Activated T-cell treated with anti-CD3 and anti-CD28 coated beads, Interleukin-2, amount 50 U/mL, for 1 hour (primary cell): Measurements from ENCODE around the gene PITPNC1.
A peak's percentile ranks its signal among the peaks of the same experiment; 100 is the strongest.
"Not testable (repeated sequence)": the region's sequence is repeated elsewhere in the genome, so short reads cannot be mapped to it uniquely, and the experiment has no call there.

Experiments used
- DNase-seq: peaks from one replicate; pipeline ENCODE4 v3.0.0-alpha.2; 2020

Gene PITPNC1

DNA sequence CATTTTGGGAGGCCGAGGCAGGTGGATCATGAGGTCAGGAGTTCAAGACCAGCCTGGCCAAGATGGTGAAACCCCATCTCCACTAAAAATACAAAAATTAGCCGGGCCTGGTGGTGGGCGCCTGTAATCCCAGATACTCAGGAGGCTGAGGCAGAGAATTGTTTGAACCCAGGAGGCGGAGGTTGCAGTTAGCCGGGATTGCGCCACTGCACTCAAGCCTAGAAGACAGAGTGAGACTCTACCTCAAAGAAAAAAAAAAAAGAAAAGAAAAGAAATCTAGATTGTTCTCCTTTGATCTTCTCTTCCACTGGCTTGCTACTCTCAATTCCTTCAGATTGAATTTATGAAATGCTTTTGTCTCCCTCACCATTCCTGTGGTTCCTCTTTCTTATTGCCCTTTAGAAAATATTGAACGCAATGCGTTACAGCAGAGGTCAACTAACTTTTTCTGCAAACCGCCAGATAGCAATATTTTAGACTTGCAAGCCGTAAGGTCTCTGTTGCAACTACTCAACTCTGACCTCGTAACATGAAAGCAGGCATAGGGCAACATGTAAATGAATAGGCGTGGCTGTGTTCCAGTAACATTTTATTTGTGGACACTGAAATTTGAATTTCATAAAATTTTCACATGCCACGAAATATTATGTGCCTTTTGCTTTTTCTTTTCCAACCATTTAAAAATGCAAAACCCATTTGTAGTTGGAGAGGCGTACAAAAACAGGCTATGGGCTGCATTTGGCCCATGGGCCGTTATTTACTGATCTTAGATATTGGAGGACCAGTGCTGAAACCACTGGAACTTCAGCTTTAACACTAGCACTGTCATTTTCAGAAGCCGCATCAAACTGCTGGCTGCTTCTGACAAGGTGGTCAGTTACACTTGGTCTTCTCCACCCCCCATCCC, 24.8 kb downstream of the PITPNC1 start:
- DNase-seq, result no peak

- no peak for DNase-seq
Measured at GRCh38 chr17:67403065-67403464, 26.0 kb downstream of the PITPNC1 start.

DNA sequence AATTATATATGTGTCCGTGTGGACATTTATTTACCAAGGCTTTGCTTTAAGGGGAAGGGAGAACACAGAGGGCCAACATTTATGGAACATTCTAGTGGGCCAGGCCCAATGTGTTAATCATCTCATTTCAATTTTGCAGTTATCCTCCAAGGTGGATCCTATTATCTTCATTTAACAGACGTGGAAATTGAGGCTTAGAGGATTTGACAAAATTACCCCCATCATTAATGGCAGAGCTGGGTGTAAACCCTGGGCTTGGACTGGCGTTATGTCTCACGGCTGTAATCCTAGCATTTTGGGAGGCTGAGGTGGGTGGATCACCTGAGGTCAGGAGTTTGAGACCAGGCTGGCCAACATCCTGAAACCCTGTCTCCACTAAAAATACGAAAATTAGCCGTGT, 26.4 kb downstream of the PITPNC1 start:
- DNase-seq, result no peak

DNA sequence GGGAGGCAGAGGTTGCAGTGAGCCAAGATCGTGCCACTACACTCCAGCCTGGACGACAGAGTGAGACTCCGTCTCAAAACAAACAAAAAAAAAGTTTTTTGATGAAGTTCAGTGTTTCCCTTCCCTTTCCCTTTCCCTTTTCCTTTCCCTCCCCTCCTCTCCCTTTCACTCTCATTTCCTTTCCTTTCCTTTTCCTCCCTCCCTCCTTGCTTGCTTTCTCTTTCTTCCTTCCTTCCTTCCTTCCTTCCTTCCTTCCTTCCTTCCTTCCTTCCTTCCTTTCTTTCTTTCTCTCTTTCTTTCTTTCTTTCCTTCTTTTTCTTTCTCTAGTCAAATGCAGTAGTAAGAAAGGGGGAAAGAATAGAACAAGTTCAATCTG, 31.4 kb downstream of the PITPNC1 start:
- DNase-seq, result not testable (repeated sequence)

- DNase-seq, result no peak
Measured at GRCh38 chr17:67411397-67411796, 34.3 kb downstream of the PITPNC1 start.

- no peak for DNase-seq
Measured at GRCh38 chr17:67412032-67412431, 35.0 kb downstream of the PITPNC1 start.

- DNase-seq, result no peak
Measured at GRCh38 chr17:67412941-67413340, 35.9 kb downstream of the PITPNC1 start.

GRCh38 chr17:67413388-67413787, 36.3 kb downstream of the PITPNC1 start:
- DNase-seq, result no peak

DNA sequence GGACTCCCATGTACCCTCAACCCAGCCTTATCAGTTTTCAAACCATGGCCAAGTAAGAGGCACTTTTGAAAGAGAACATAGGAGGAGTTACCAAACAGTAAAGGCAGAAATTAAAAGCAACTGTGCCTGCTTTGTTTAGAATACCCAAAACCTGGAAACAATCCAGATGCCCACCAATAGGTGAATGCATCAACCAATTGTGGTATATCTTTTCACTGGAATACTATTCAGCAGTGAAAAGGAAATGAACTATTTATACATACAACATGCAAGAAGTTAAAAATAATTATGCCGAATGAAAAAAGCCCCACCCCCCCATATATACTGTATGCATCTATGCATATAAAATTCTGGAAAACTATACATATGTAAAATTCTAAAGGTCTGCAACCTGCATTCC, 37.0 kb downstream of the PITPNC1 start:
- no peak for DNase-seq

GRCh38 chr17:67414559-67414958, 37.5 kb downstream of the PITPNC1 start:
- no peak for DNase-seq

DNA sequence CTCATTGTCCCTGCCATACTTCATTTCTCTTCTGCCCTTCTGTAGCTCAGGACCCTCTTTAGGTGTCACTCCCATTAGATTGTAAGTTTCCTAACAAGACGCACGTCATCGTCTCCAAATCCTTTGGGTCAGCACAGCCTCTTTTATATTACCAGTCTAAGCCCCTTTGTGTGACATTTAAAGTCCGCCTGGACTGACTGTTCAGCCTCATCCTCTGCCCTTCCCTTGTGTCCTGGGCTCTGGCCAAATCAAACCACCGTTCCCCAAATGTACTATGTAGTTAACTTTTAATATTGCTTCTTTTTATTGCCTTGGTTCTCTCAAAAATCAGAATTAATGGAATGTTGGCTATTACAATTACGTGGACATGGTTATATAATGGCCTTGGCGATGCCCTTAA, 38.2 kb downstream of the PITPNC1 start:
- DNase-seq, result no peak

DNA sequence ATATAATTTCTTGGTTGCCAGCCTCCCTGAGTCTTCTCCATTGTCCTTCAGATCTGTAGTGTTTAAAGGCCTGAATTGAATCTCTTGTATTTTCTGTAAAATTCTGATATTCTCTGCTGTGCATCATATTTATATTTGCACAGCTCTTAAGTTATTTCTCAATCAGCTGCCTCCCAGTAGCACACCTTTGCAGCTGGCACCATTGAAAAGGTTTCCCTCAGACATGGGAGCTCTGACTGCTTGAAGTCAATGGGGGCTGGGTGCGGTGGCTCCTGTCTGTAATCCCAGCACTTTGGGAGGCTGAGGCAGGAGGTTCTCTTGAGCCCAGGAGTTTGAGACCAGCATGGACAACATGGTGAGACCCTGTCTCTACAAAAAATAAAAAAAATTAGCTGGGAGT, 40.4 kb downstream of the PITPNC1 start:
- DNase-seq, result no peak

DNA sequence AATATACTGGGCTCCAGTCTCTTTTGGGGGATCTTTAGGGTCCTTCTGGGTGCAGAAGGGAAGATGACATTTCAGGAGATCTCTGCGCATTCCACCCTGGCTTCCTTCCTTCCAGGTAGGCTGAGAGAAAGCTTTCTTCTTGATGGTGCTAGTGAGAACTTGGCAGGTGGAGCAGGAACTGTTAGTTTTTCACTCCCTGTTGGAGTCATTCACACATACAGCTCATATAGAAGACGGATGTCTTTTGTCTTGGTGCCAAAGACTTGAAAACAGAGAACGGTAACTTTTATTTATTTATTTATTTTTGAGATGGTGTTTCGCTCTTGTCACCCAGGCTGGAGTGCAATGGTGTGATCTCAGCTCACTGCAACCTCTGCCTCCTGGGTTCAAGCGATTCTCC, 43.9 kb downstream of the PITPNC1 start:
- DNase-seq, result no peak

GRCh38 chr17:67421869-67422273, 44.8 kb downstream of the PITPNC1 start:
- DNase-seq, result no peak

DNA sequence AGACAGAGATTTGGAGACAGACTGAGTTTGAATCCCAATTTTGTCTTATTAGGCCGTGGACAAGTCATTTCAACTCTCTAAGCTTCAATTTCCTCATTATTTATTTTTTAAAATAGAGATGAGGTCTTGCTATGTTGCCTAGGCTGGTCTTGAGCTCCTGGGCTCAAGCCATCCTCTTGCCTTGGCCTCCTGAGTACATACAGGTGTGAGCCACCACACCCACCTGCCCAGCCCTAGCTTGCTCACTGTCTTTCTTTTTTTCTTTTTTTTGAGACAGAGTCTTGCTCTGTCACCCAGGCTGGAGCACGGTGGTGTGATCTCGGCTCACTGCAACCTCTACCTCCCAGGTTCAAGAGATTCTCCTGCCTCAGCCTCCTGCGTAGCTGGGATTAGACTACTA, 45.2 kb downstream of the PITPNC1 start:
- peak; percentile 58 for DNase-seq

DNA sequence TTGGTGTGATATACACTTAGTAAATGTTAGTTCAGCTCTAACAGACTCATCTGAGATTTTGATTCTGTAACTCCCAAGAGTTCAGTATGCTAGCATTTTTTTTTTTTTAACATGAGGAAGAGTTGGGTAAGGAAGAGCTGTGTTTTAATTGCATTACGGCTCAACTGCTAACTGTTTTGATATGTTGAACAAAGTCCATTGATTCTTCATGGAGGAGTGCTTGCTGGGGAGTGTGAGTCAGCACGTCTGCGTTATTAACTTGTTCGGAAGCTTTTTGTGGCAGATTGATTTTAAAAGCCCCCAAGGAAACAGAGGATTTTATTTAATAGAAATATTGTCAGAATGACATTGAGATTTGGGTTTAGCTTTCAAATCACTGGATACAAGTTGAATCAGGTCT, 45.8 kb downstream of the PITPNC1 start:
- no peak for DNase-seq

DNA sequence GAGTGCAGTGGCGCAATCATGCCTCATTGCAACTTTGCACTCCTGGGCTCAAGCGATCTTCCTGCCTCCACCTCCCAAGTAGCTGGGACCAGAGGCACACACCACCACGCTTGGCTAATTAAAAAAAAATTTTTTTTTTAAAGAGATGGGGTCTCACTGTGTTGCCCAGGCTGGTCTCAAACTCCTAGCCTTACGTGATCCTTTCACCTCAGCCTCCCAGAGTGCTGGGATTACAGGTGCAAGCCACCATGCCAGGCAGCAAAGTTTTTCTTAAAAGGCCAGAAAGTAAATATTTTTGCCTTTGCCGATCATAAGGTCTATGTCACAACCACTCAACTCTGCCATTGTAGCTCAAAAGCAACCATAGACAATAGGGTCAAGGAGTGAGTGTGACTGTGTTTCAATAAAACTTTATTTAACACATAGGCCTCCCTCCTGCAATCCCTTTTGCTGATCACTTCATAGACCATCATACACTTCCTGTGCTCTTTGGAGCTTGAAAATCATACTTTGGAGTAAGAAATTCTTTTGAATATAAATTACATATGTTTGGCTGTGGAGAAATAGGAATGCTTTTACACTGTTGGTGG, 48.6 kb downstream of the PITPNC1 start:
- DNase-seq, result no peak

GRCh38 chr17:67427424-67427823, 50.3 kb downstream of the PITPNC1 start:
- no peak for DNase-seq

- DNase-seq, result not testable (repeated sequence)
Measured at GRCh38 chr17:67430515-67430914, 53.4 kb downstream of the PITPNC1 start.

GRCh38 chr17:67431249-67432015, 54.4 kb downstream of the PITPNC1 start:
- no peak for DNase-seq

DNA sequence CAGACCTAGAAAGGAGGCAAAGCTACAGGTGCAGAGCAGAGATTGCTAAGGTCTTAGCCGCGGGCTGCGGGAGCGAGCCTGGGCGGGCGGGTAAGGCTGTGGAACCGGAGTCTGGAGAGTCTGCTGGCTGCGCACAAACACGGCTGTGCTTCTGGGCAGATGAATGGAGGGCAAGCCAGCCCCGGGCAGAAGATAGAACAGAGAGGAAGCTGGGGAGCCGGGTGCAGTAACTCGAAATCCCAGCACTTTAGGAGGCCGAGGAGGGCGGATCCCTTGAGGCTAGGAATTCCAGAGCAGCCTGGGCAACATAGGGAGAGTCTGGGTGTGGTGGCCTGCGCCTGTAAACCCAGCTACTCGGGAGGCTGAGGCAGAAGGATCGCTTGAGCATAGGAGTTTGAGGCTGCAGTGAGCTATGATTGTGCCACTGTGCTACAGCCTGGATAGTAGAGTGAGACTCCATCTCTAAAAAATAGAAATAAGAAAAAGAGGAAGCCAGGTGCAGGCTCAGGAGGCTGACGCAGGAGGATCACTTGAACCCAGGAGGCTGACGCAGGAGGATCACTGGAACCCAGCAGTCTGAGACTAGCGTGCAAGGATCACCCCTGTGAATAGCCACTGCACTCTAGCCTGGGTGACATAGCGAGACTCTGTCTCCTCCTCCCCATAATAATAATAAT, 56.3 kb downstream of the PITPNC1 start:
- no peak for DNase-seq

- peak; percentile 64 for DNase-seq
Measured at GRCh38 chr17:67434061-67434525, 57.0 kb downstream of the PITPNC1 start.

DNA sequence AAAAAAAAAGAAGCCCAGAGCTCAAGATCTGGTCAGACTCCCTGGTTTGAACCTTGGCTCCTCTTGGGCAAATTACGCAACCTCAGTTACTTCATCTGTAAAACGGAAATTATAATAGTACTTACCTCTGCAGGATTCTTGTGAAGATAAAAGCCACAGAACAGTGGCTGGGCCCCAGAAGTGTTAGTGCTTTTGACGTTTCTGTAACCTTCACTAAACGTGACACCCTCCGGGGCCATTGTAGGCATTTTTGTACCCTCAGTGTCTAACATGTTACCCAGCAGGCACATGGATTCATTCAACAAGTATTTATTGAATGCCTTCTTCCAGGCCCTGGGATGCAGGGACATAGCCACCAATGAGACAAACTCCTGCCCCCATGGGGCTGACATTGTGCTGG, 58.0 kb downstream of the PITPNC1 start:
- peak; percentile 58 for DNase-seq
